ENCODE measurements around the gene LTBP2. TPM values are rescaled to one million over a fixed set of nuclear protein-coding genes. Genes with fewer than 3 reads are reported as not detected.

LTBP2 gene
- total and polyA plus RNA-seq, 2 of the 13 experiments (the other 11 are each of a cell fraction or from before 2014, with no cell fraction given): 0.20 to 0.41 TPM

GRCh38 chr14:74511966-74512830, 99.8 kb downstream of the LTBP2 start:
- intact Hi-C loops (cut with micrococcal nuclease; ENCODE audit: unreplicated experiment) (no loop called here), in situ Hi-C loops (cut with HindIII; ENCODE audit: extremely low pct_ligation_motif_present, low pct_unique_long_range_greater_than_20kb) (no loop called here)
- BruUV-seq (replicated peaks): no TSS peak
- FAIRE-seq (no peak), DNase-seq (ENCODE audit: low spot score) (no peak), ATAC-seq (no peak)
- no peak for TF ChIP-seq SMAD9 (CRISPR knock-in tag; IDR thresholded peaks at IDR 0.05)
- no peak for TF ChIP-seq ZNF383 (CRISPR knock-in tag; IDR thresholded peaks at IDR 0.05; ENCODE audit: borderline replicate concordance)
- TF ChIP-seq ZNF567 (CRISPR knock-in tag; IDR thresholded peaks at IDR 0.05; ENCODE audit: borderline replicate concordance): no peak
- no peak for TF ChIP-seq ATF7-NPFF (CRISPR knock-in tag; IDR thresholded peaks at IDR 0.05; ENCODE audit: low read depth)
- TF ChIP-seq, protein P1, sequence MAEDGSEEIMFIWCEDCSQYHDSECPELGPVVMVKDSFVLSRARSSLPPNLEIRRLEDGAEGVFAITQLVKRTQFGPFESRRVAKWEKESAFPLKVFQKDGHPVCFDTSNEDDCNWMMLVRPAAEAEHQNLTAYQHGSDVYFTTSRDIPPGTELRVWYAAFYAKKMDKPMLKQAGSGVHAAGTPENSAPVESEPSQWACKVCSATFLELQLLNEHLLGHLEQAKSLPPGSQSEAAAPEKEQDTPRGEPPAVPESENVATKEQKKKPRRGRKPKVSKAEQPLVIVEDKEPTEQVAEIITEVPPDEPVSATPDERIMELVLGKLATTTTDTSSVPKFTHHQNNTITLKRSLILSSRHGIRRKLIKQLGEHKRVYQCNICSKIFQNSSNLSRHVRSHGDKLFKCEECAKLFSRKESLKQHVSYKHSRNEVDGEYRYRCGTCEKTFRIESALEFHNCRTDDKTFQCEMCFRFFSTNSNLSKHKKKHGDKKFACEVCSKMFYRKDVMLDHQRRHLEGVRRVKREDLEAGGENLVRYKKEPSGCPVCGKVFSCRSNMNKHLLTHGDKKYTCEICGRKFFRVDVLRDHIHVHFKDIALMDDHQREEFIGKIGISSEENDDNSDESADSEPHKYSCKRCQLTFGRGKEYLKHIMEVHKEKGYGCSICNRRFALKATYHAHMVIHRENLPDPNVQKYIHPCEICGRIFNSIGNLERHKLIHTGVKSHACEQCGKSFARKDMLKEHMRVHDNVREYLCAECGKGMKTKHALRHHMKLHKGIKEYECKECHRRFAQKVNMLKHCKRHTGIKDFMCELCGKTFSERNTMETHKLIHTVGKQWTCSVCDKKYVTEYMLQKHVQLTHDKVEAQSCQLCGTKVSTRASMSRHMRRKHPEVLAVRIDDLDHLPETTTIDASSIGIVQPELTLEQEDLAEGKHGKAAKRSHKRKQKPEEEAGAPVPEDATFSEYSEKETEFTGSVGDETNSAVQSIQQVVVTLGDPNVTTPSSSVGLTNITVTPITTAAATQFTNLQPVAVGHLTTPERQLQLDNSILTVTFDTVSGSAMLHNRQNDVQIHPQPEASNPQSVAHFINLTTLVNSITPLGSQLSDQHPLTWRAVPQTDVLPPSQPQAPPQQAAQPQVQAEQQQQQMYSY (CRISPR knock-in tag; IDR thresholded peaks at IDR 0.05): no peak
- TF ChIP-seq, protein P2, sequence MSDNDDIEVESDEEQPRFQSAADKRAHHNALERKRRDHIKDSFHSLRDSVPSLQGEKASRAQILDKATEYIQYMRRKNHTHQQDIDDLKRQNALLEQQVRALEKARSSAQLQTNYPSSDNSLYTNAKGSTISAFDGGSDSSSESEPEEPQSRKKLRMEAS (IDR thresholded peaks at IDR 0.05): no peak
- TF ChIP-seq ZNF878 (CRISPR knock-in tag; IDR thresholded peaks at IDR 0.05): no peak
- TF ChIP-seq, protein P3, sequence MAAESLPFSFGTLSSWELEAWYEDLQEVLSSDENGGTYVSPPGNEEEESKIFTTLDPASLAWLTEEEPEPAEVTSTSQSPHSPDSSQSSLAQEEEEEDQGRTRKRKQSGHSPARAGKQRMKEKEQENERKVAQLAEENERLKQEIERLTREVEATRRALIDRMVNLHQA (CRISPR knock-in tag; IDR thresholded peaks at IDR 0.05): no peak
- no peak for TF ChIP-seq ZNF776 (CRISPR knock-in tag; IDR thresholded peaks at IDR 0.05)
- TF ChIP-seq ZNF788 (CRISPR knock-in tag; IDR thresholded peaks at IDR 0.05; ENCODE audit: borderline replicate concordance): no peak
- no peak for TF ChIP-seq ZNF879 (CRISPR knock-in tag; IDR thresholded peaks at IDR 0.05)
- TF ChIP-seq SAFB2 (CRISPR knock-in tag; IDR thresholded peaks at IDR 0.05; ENCODE audit: borderline replicate concordance, low read depth): no peak
- Histone ChIP-seq H2AFZ (ENCODE audit: low read length) (no peak overlapping the region), H3K27ac (ENCODE audit: extremely low read length, insufficient read depth, low read length) (no peak overlapping the region), H3K36me3 (replicated peaks in 1 of 2; ENCODE audit: control insufficient read depth in 1 of 2, insufficient read depth in 2 of 2, low read length in 2 of 2) (no peaks in the 10 kb centered on the region), H3K79me2 (ENCODE audit: insufficient read depth, low read length) (no peaks in the 10 kb centered on the region), H3K4me3 (replicated peaks in 1 of 3; ENCODE audit: insufficient read depth in 1 of 3, low read depth in 2 of 3, low read length in 3 of 3) (no peak overlapping the region), H3K4me2 (ENCODE audit: low read depth, low read length) (no peak overlapping the region), H4K20me1 (ENCODE audit: insufficient read depth, low read length) (no peaks in the 10 kb centered on the region), H3K9ac (ENCODE audit: insufficient read depth, low read depth, low read length) (no peak overlapping the region), H3K9me3 (ENCODE audit: low read length) (no peaks in the 10 kb centered on the region), H3K27me3 (ENCODE audit: control insufficient read depth in 1 of 2, insufficient read depth in 2 of 2, low read length in 2 of 2) (peaks cover 2 to 28% of the 10 kb centered on the region in 2 experiments; a peak in 3 of 5 replicates), H3K4me1 (ENCODE audit: insufficient read depth, low read length) (peaks cover 47% of the 10 kb centered on the region)
- POLR2A ChIA-PET: interaction anchor here (0.6 to 1.0 kb wide), 2 partner anchors 19 to 221 kb away, joined by 3 to 5 read pairs; partner anchors contain the start of genes ISCA2 and NPC2
- CTCF ChIA-PET (ENCODE audit: low intra/inter-chr PET ratio, low total read pairs): no interaction called here
- 37% methylated on average over 7 of the region's 10 CpGs for WGBS (ENCODE audit: low lambda C conversion rate)

Data from HepG2 (cell line).